Thyroid gland (tissue), 4 donors: ENCODE measurements around the gene PLVAP. TPM values are rescaled to one million over a fixed set of nuclear protein-coding genes. Genes with fewer than 3 reads are reported as not detected.
A peak's percentile ranks its signal among the peaks of the same experiment; 100 is the strongest.

Experiments used
- DNase-seq, 2 donors: peaks; one replicate each; pipeline ENCODE4 v3.0.0-alpha.2; 2019
- H3K27ac ChIP-seq, 3 donors: fragments of 200-600 bp; sonication (generic); 1 replicate in 2 of 3; 2 replicates in 1 of 3; pipeline ENCODE4 v1.5.1; 2016 to 2019; ENCODE audit warnings: mild to moderate bottlenecking in 1 of 3, moderate library complexity in 1 of 3
- H3K27me3 ChIP-seq: fragments of 200-600 bp; sonication (generic); one replicate; pipeline ENCODE4 v1.5.1; 2019
- H3K36me3 ChIP-seq, 2 donors: fragments of 200-600 bp; sonication (generic); one replicate each; pipeline ENCODE4 v1.5.1; 2016 to 2019
- H3K4me1 ChIP-seq, 2 donors: fragments of 200-600 bp; sonication (generic); one replicate each; pipeline ENCODE4 v1.5.1; 2017 to 2019
- H3K4me3 ChIP-seq, 3 donors: fragments of 200-600 bp; sonication (generic); replicated peaks in 1 of 3; 1 replicate in 2 of 3; 2 replicates in 1 of 3; pipeline ENCODE4 v1.5.1; 2016; ENCODE audit warnings: mild to moderate bottlenecking in 1 of 3
- H3K9me3 ChIP-seq: fragments of 200-600 bp; sonication (generic); one replicate; pipeline ENCODE4 v1.5.1; 2017
- POLR2A ChIP-seq, 2 donors: fragments of 450-650 bp; IDR thresholded peaks; one replicate each; pipeline ENCODE4 v1.6.1; 2017; ENCODE audit warnings: antibody characterized with exemption in 2 of 2, mild to moderate bottlenecking in 2 of 2, moderate library complexity in 1 of 2
- WGBS, 2 donors: methylation state at CpG; one replicate each; pipeline ENCODE4 v1.1.5; 2017; 5-methylcytosine and 5-hydroxymethylcytosine counted together
- intact Hi-C: fragments of 100-400 bp; cut with DNase I; formaldehyde crosslinking; loops from one replicate; pipeline ENCODE4 v1.15.1; 2023
- total RNA-seq, 4 donors: library from RNA; depleted of rRNA; stranded (reverse); fragments of >200 nt; gene quantifications; one replicate each; pipeline ENCODE4 v1.2.3, GENCODE V29; 2016
- TF ChIP-seq, protein P1 (sequence below), 6 experiments: fragments of 200-600 bp in 3 of 6; fragments of 450-650 bp in 3 of 6; sonication (generic) in 3 of 6; IDR thresholded peaks; one replicate each; pipeline ENCODE4 v1.5.1; 2016 to 2019; ENCODE audit warnings: antibody characterized with exemption in 6 of 6, mild to moderate bottlenecking in 2 of 6, inconsistent platforms in 1 of 6, moderate library complexity in 1 of 6

PLVAP gene
- total RNA-seq, 4 donors from 2014 or later, result 103 to 322 (median 174) TPM

DNA sequence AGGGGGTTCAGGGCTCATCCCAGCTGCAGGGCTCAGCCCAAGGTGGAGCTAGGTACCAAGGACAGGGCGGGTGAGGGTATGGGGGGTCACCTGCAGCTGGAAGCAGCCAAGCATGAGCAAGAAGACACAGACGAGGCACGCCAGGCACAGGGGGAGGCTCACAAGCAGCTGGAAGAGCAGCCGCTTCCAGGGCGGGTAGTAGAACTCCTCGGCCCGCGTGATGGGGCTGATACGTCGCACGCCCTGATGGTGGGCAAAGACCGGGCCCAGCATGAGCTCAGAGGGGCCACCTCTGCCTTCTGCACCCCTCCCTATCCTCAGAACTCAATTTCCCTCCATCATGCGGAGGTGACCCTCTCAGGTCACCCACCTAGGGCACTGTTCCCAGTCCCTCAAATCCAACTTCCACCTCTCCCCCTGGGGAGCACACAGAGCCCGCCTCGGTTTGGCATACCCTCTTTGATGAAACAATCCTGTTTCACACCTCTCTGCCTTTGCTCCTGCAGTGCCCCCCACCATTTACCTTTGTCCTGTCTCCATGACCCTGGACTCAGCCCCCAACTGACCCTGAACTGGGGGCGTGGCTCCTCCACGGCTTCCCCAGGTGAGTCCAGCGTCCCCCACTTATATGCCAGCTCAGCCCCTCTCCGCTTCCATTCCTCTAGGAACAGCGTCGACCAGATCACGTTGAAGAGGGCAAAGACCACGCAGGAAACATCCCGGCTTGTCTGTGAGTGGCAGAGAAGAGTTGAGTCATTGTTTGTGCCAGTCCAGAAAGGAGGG, 46.7 kb downstream of the PLVAP start:
- peaks cover 20 to 37% of the 10 kb centered on the region in 2 donors for H3K4me1 ChIP-seq
- intact Hi-C loops, result no loop called here
- WGBS, 2 donors, result 92 to 97% methylated on average over 20 to 24 of the region's 24 CpGs

DNA sequence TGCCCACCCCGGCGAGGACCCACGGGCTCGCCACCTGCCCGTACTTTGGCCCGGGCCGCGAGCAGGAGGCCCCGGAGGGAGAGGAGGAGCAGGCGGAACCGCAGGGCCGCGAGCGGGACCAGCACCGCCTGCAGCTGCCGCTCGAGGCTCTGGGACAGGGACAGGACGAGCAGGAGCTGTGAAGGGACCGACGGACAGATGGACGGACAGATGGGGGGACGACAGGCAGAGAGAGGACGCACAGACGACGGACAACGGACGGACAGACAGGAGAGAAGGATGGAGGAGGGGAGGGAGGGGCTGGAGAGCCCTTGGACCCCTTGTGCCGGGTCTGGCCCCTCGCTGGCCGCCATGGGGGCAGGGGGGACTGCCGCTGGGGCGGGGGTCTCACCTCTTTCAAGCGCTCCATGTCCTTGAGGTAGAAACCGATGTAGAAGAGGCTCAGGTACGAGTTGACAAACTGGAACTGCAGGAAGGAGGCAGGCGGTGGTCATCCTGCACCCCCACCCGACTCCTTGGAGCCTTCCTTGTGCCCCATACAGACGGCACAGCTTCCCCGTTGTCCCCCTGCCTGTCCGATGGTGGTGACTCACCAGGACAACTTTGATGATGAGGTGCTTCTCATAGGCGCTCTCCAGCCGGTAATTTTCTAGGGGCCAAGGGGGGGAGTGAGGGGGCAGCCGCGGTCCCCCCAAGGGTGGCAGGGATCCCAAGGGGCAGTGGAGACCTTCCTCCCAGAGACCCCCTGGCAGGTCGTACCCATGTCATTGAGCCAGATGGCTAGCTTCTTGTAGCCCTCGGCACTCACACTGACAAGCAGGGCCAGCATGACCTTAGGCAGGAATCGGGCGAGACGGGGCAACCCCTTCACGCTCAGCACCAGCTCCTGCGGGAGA, 47.5 kb downstream of the PLVAP start:
- WGBS, 2 donors, result 74 to 76% methylated on average over 39 to 40 of the region's 51 CpGs
- Histone ChIP-seq H3K36me3 (no peaks in the 10 kb centered on the region), H3K27me3 (no peaks in the 10 kb centered on the region), H3K4me3 (no peak overlapping the region), H3K27ac (no peak overlapping the region), H3K4me1 (peaks cover 13 to 30% of the 10 kb centered on the region in 2 donors), H3K9me3 (no peaks in the 10 kb centered on the region)
- TF ChIP-seq POLR2A (IDR thresholded peaks at IDR 0.05), result no peak
- TF ChIP-seq, protein P1, sequence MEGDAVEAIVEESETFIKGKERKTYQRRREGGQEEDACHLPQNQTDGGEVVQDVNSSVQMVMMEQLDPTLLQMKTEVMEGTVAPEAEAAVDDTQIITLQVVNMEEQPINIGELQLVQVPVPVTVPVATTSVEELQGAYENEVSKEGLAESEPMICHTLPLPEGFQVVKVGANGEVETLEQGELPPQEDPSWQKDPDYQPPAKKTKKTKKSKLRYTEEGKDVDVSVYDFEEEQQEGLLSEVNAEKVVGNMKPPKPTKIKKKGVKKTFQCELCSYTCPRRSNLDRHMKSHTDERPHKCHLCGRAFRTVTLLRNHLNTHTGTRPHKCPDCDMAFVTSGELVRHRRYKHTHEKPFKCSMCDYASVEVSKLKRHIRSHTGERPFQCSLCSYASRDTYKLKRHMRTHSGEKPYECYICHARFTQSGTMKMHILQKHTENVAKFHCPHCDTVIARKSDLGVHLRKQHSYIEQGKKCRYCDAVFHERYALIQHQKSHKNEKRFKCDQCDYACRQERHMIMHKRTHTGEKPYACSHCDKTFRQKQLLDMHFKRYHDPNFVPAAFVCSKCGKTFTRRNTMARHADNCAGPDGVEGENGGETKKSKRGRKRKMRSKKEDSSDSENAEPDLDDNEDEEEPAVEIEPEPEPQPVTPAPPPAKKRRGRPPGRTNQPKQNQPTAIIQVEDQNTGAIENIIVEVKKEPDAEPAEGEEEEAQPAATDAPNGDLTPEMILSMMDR (IDR thresholded peaks at IDR 0.05), result no peak
- no peak for DNase-seq
- intact Hi-C loops, result no loop called here

More for the DNA sequence above, 46.7 kb downstream of the PLVAP start:
- Histone ChIP-seq H3K27me3 (no peaks in the 10 kb centered on the region), H3K4me3 (no peak overlapping the region), H3K36me3 (no peaks in the 10 kb centered on the region), H3K27ac (no peak overlapping the region), H3K9me3 (no peaks in the 10 kb centered on the region)
- TF ChIP-seq, protein P1 (IDR thresholded peaks at IDR 0.05), result no peak
- no peak for TF ChIP-seq POLR2A (IDR thresholded peaks at IDR 0.05)
- no peak for DNase-seq

DNA sequence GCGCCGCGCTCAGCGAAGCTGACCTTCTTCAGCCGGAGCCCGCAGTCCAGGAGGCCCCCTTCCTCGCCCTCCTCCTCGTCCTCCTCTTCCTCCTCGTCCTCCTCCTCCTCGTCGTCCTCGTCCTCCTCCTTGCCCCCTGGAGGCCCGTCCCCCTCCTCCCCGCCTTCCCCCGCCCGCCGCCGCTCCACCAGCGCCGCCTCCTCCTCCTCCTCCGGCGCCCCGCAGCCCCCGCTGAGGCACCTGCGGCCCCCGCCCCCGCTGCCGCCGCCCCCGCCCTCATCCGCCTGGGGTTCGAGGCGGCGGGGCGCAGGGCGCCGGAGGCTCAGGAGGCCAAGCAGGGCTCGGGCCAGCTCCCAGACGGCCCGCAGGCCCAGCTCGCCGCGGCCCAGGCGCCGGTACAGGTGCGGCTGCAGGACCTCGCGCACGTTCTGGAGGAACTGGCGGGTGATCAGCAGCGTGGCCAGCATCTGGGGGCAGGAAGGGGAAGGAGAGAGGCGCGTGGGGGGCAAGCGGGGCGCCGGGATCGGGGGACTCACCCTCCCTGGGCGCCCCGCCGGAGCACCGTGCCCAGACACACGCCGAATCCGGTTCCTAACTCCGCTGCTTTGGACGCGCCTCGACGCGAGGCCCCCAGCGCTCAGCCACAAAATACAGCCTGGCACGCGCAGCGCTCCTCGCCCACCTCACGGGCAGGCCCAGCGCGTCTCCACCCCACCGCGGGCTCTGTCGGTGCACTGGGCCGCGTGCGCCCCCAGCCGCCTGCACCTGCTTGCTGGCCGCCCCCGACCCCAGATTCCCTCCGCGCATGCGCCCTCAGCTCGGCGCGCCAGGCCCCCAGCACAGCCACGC, 48.4 kb downstream of the PLVAP start:
- intact Hi-C loops, result no loop called here
- DNase-seq, result no peak
- H3K36me3 ChIP-seq, result no peaks in the 10 kb centered on the region
- H3K9me3 ChIP-seq, result no peaks in the 10 kb centered on the region
- no peaks in the 10 kb centered on the region for H3K27me3 ChIP-seq
- no peak for TF ChIP-seq POLR2A (IDR thresholded peaks at IDR 0.05)
- TF ChIP-seq, protein P1 (IDR thresholded peaks at IDR 0.05), result no peak
- peak overlapping the region in 1 of 3 donors; percentile 32 for H3K4me3 ChIP-seq
- 20 to 22% methylated on average over 20 to 28 of the region's 94 CpGs for WGBS, 2 donors
- peaks cover 10 to 25% of the 10 kb centered on the region in 2 donors for H3K4me1 ChIP-seq
- peak overlapping the region; percentile 54 to 72 (median 58) for H3K27ac ChIP-seq

DNA sequence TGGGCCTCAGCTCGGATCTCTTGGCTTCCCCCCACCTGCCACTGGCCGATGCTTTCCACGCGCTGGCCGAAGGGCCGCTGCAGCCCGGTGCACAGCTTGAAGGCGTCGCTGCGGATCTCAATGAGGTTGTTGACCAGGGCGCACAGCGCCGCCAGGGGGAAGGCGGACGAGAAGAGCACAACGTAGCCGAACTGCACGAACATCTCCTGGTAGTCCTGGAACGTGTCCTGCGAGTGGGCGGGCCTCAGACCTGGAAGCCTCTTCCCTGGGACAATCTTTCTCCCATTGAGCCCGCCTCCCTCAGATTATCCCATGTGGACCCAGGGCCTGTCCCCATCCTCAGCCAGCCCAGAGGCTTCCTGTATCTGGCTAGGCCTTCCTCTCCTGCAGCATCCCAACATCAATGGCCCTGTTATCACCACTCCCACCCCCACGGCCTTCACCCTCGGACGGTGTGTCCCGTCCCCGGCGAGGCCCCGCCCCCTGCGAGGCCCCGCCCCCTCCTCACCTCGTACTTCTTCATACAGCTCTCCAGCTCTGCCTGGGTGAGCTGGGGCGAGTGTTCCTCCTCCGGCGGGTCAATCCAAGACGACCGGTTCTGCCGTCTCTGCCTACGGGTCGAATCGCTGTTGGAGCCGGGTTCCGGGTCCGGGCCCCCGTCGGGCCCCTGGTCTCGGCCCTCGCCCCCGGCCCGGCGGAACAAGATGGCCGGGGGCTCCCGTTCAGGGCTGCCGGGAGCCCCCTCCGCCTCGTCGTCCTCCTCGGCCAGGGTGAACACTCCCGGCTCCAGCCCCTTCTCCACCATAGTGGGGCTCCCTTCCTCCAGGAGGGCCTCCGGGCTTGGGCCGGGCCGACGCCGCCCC, 49.3 kb downstream of the PLVAP start:
- no peaks in the 10 kb centered on the region for H3K9me3 ChIP-seq
- intact Hi-C loops, result no loop called here
- TF ChIP-seq POLR2A (IDR thresholded peaks at IDR 0.05), result peak in 1 of 2 donors; percentile 55
- TF ChIP-seq, protein P1 (IDR thresholded peaks at IDR 0.05), result peak; percentile 21 to 72 (median 60)
- H3K27me3 ChIP-seq, result no peaks in the 10 kb centered on the region
- H3K4me1 ChIP-seq, result peaks cover 10 to 22% of the 10 kb centered on the region in 2 donors
- peak; percentile 96 for DNase-seq
- H3K4me3 ChIP-seq, result peak overlapping the region in 1 of 3 donors; percentile 32
- no peaks in the 10 kb centered on the region for H3K36me3 ChIP-seq
- WGBS, 2 donors, result 15 to 20% methylated on average over 12 to 51 of the region's 64 CpGs
- H3K27ac ChIP-seq, result peak overlapping the region; percentile 54 to 72 (median 58)
